Activated CD8-positive, alpha-beta memory T cell treated with anti-CD3 and anti-CD28 coated beads for 48 hours (primary cell): ENCODE measurements around the gene CYP46A1.

Source experiments
- DNase-seq, 3 experiments: peaks; one replicate each; pipeline ENCODE4 v3.0.0-alpha.2; 2020; ENCODE audit warnings: low read depth in 2 of 3, low spot score in 2 of 3

Gene CYP46A1

GRCh38 chr14:99708449-99708848 lies 24.4 kb downstream of the CYP46A1 start:
- no peak for DNase-seq

- DNase-seq: no peak
Measured at GRCh38 chr14:99713972-99714371, 29.9 kb downstream of the CYP46A1 start.

- DNase-seq: no peak
Measured at GRCh38 chr14:99715266-99716000, 31.3 kb downstream of the CYP46A1 start.

GRCh38 chr14:99716091-99716849 lies 32.2 kb downstream of the CYP46A1 start:
- DNase-seq: no peak

GRCh38 chr14:99716850-99717681 lies 33.0 kb downstream of the CYP46A1 start:
- no peak for DNase-seq

- DNase-seq: no peak
Measured at GRCh38 chr14:99717682-99718013, 33.5 kb downstream of the CYP46A1 start.

DNA sequence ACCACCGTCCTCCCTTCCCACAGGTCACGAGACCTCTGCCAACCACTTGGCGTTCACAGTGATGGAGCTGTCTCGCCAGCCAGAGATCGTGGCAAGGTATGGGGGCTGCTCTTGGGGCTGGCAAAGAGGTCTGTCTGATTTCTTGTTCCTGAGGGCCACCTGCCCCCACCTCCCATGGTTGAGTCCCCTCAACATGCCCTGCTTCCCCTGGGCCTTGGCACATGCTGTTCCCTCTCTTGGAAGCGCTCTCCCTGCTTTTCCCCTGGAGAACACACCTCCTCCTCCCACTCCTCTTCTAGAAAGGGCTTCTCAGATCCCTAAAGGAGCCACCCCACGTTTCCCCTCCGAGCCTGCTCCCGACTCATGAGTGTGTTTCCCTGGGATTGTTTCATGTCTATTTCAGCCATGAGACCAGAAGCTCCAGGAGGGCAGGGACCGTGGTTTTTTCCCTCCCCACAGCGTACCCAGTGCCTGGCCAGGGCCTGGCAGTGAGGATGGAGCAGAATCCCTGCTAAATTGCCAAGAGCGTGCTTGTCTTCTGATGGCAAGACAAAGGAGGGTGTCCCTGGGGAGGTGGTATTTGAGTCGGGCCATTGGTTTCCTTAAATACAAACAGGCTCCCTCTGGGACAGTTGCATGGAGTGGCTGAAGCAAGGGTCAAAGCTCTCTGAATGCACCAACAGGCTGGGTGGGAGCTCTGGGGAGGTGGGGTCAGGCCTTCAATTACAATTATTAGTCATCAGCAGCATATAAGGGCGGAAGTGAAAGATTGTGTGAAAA lies 34.1 kb downstream of the CYP46A1 start:
- no peak for DNase-seq

- no peak for DNase-seq
Measured at GRCh38 chr14:99718811-99719192, 34.7 kb downstream of the CYP46A1 start.

- DNase-seq: no peak
Measured at GRCh38 chr14:99720941-99721791, 37.1 kb downstream of the CYP46A1 start.

GRCh38 chr14:99721792-99722516 lies 37.9 kb downstream of the CYP46A1 start:
- DNase-seq: no peak

DNA sequence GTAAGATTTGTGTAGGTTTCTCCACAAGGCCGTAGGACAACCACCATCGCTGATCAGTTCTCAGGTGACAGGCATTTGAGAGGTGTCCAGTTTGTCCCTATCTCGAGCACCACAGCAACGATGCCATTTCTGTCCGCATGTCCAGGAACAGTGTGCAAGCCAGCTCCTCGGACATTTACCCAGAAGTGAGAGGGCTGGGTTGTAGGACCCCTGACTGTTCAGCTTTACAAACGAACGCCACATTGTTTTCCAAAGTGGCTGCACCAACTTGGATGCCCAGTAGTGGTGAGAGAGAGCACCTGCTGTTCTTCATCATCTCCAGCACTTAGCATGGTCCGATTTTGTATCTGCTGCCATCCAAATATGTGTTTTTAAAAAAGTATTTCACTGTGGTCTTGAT lies 38.6 kb downstream of the CYP46A1 start:
- no peak for DNase-seq

- no peak for DNase-seq
Measured at GRCh38 chr14:99724196-99724891, 40.2 kb downstream of the CYP46A1 start.

DNA sequence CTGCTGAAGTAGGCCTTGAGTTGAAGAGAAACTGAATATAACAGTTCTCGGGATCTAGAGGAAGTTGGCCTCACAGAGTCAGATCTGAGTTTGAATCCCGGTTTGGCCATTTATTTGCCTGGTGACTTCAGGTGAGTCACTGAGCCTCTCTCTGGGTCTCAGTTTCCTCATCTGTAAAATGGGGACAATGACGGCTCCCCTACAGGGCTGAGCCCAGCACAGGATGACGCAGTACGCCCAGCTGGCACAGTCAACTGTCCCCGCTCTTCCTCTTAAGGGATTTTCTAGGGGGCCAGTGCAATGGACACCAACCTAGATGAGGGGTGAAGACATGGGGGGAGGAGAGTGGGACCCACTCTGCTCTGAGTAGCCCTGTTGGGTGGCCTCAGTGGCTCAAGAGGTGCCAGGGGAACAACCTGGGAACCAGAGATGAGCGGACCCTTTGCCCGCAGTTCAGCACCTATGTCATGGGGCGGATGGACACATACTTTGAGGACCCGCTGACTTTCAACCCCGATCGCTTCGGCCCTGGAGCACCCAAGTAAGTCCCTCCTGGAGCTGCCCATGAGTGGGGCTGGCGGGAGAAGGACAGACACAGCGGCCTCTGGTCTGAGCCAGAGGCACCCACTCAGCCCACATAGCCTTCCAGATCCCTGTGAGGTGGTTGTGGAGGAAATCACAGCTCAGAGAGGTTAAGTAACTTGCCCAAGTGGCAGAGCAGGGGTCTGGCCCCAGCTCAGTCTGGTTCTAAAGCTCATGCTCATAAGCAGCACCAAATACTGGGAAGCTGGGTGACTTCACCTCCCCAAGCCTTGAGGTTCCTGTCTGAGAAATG lies 41.1 kb downstream of the CYP46A1 start:
- no peak for DNase-seq

- no peak for DNase-seq
Measured at GRCh38 chr14:99725774-99726537, 41.9 kb downstream of the CYP46A1 start.

- DNase-seq: no peak
Measured at GRCh38 chr14:99726538-99727095, 42.5 kb downstream of the CYP46A1 start.

GRCh38 chr14:99727096-99727870 lies 43.2 kb downstream of the CYP46A1 start:
- DNase-seq: no peak
